Ishikawa (cell line): ENCODE results near the gene XG.
A peak's percentile ranks its signal among the peaks of the same experiment; 100 is the strongest.

ENCODE experiments used
- CEBPB ChIP-seq: IDR thresholded peaks from 2 replicates; pipeline ENCODE4 v1.6.1; 2012
- CREB1 ChIP-seq: IDR thresholded peaks from 2 replicates; pipeline ENCODE4 v1.6.1; 2012; ENCODE audit warnings: low read depth
- EGR1 ChIP-seq: IDR thresholded peaks from 2 replicates; pipeline ENCODE4 v1.6.1; 2012
- EP300 ChIP-seq: IDR thresholded peaks from 2 replicates; pipeline ENCODE4 v1.6.1; 2012; ENCODE audit warnings: borderline replicate concordance
- FOXM1 ChIP-seq: IDR thresholded peaks from 2 replicates; pipeline ENCODE4 v1.6.1; 2012; ENCODE audit warnings: low read depth, borderline replicate concordance
- NFIC ChIP-seq: IDR thresholded peaks from 2 replicates; pipeline ENCODE4 v1.6.1; 2012
- RAD21 ChIP-seq: IDR thresholded peaks from 2 replicates; pipeline ENCODE4 v1.6.1; 2012; ENCODE audit warnings: low read depth
- REST ChIP-seq: IDR thresholded peaks from 2 replicates; pipeline ENCODE4 v1.6.1; 2012; ENCODE audit warnings: low read depth, mild to moderate bottlenecking
- TAF1 ChIP-seq: IDR thresholded peaks from 2 replicates; pipeline ENCODE4 v1.6.1; 2012; ENCODE audit warnings: low read depth, mild to moderate bottlenecking
- TCF12 ChIP-seq: IDR thresholded peaks from 2 replicates; pipeline ENCODE4 v1.6.1; 2012; ENCODE audit warnings: low read depth
- TEAD4 ChIP-seq: IDR thresholded peaks from 2 replicates; pipeline ENCODE4 v1.6.1; 2012
- YY1 ChIP-seq: IDR thresholded peaks from 2 replicates; pipeline ENCODE4 v1.6.1; 2012; ENCODE audit warnings: low read depth
- ZBTB7A ChIP-seq: IDR thresholded peaks from 2 replicates; pipeline ENCODE4 v1.6.1; 2012; ENCODE audit warnings: low read depth
- TF ChIP-seq, protein P1 (sequence below): IDR thresholded peaks from 2 replicates; pipeline ENCODE4 v1.6.1; 2012
- TF ChIP-seq, protein P2 (sequence below): IDR thresholded peaks from 2 replicates; pipeline ENCODE4 v1.6.1; 2012

Gene XG

GRCh38 chrX:2819345-2820135 lies 67.7 kb downstream of the XG start:
- TF ChIP-seq EP300 (no peak), TEAD4 (no peak), CREB1 (no peak), RAD21 (peak; percentile 54), REST (no peak)
- TF ChIP-seq, protein P1, sequence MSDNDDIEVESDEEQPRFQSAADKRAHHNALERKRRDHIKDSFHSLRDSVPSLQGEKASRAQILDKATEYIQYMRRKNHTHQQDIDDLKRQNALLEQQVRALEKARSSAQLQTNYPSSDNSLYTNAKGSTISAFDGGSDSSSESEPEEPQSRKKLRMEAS = no peak

DNA sequence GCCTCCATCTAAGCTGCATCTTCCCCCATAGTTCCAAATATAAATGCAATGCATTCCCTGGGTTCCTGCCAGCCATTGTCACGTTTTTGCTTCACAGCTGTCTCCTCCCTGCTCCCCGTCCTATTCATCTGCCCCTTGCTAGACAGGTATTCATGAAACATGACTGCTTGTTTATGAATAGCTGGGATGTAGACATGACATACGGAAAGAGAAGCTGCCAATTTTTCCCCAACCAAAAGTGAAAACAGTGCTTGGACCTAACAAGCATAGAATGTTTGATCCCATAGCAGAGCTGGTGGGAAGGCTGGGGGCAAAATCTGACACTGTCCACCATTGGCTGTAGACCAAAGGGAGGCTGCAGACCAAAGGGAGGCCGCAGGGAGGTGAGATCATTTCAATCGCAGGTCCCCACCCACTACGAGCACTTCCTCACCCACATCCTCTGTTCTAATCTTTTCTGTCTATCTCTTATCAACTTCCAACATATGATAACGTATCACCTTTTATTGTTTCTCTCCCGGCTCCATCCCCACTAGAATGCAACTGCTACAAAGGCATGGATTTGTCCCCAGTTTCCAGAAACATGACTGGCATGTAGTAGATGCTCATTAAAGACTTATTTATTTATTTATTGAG lies 68.4 kb downstream of the XG start:
- TF ChIP-seq YY1 (no peak), FOXM1 (no peak), RAD21 (no peak), TAF1 (no peak), NFIC (no peak), TEAD4 (no peak), EGR1 (no peak), CEBPB (no peak), EP300 (no peak), TCF12 (no peak), CREB1 (no peak)
- TF ChIP-seq, protein P1 = no peak
- TF ChIP-seq, protein P2, sequence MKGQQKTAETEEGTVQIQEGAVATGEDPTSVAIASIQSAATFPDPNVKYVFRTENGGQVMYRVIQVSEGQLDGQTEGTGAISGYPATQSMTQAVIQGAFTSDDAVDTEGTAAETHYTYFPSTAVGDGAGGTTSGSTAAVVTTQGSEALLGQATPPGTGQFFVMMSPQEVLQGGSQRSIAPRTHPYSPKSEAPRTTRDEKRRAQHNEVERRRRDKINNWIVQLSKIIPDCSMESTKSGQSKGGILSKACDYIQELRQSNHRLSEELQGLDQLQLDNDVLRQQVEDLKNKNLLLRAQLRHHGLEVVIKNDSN = no peak

GRCh38 chrX:2823795-2824386 lies 72.1 kb downstream of the XG start:
- TF ChIP-seq FOXM1 (no peak), TEAD4 (no peak), CREB1 (no peak), NFIC (no peak), EP300 (no peak), EGR1 (no peak), ZBTB7A (no peak), TAF1 (no peak)
- TF ChIP-seq, protein P1 = no peak

DNA sequence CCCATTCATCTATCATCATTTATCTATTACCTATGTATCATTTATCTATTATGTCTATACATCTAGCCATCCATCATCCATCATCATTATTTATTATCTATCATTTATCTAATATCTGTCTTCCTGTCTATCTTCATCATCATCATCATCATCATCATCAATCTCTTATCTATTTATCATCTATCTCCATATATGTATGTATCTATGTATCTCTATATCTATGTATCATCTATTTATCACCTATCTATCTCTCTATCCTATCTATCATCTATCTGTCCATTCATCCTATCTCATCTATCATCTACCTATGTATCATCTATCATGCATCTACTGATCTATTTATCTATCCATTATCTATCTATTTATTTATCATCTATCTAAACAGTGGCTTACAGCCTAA lies 73.0 kb downstream of the XG start:
- TF ChIP-seq EP300 = no peak

DNA sequence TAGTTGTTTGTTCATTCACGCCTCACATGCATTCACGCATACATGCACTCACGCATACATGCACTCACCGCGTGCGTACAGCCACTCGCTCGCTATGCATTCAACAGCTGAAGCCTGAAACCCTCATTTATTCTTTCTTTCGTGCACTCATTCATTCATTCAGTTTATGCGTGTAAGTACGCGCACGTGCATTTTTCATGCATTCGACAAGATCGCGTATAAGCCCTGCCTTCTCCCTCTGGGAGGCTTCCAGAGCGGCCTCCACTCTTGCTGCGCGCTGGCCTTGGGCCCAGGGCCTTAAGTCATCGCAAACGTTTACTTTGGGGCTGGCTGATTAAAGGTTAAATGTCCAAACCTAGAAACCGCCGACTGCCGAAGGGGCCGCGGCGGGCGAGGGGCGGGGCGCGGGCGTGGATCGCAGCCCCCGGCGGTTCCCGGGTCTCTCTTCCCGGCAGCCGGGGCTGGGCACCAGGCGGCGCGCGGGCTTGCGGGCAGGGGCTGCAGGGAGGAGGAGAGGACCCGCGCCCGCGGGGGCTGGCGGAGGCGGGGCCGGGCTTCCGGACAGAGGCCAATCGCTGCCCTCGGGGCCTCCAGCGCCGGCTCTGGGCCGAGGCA lies 76.6 kb downstream of the XG start, which contains the start of gene GYG2:
Gene GYG2, plus strand, starts transcription at position 587 of the 615 bp plus-strand sequence. CDS start 1,259 bp downstream, outside the sequence.
- TF ChIP-seq, protein P1 = peak; percentile 53; the same call in 1 of the 2 replicates
- TF ChIP-seq RAD21 (no peak), CEBPB (no peak), TCF12 (peak; percentile 13; the same call in 1 of the 2 replicates), EGR1 (no peak), TAF1 (no peak), YY1 (no peak), ZBTB7A (no peak), NFIC (peak; percentile 61), FOXM1 (no peak), CREB1 (no peak), REST (no peak), TEAD4 (no peak), EP300 (no peak; the same call in 1 of the 2 replicates)
- TF ChIP-seq, protein P2 = no peak
